Stimulated activated CD4-positive, alpha-beta T cell treated with anti-CD3 and anti-CD28 coated beads, TNF-alpha, amount 100 ng/mL, for 24 hours (primary cell): ENCODE results near the gene PA2G4.
"Not testable (repeated sequence)": the region's sequence is repeated elsewhere in the genome, so short reads cannot be mapped to it uniquely, and the experiment has no call there.

Experiments
- DNase-seq, 3 experiments: peaks; one replicate each; pipeline ENCODE4 v3.0.0-alpha.2; 2020; ENCODE audit warnings: low read depth in 3 of 3

The PA2G4 gene

GRCh38 chr12:56152756-56153677 is 48.7 kb downstream of the PA2G4 start:
- DNase-seq = no peak

GRCh38 chr12:56153678-56154065 is 49.3 kb downstream of the PA2G4 start:
- no peak for DNase-seq

- DNase-seq = no peak
Measured at GRCh38 chr12:56154246-56154771, 50.0 kb downstream of the PA2G4 start.

- DNase-seq = no peak
Measured at GRCh38 chr12:56154818-56155217, 50.5 kb downstream of the PA2G4 start.

- DNase-seq = no peak
Measured at GRCh38 chr12:56155256-56155845, 51.0 kb downstream of the PA2G4 start.

GRCh38 chr12:56156464-56157200 is 52.3 kb downstream of the PA2G4 start:
- not testable (repeated sequence) for DNase-seq

- peak; percentile 29 to 52 (median 38) for DNase-seq
Measured at GRCh38 chr12:56157201-56158028, 53.1 kb downstream of the PA2G4 start.

GRCh38 chr12:56158029-56158925 is 53.9 kb downstream of the PA2G4 start, which contains the start of gene MYL6:
MYL6 (plus strand) TSS chr12:56158359; CDS start chr12:56158402, 43 bp downstream.
- peak; percentile 85 to 95 (median 89) for DNase-seq

- peak in 1 of 3 experiments; percentile 37 for DNase-seq
Measured at GRCh38 chr12:56158926-56159461, 54.6 kb downstream of the PA2G4 start.

GRCh38 chr12:56159482-56160192 is 55.3 kb downstream of the PA2G4 start:
- DNase-seq = no peak

- peak; percentile 34 to 60 (median 36) for DNase-seq
Measured at GRCh38 chr12:56160193-56160763, 55.9 kb downstream of the PA2G4 start.

GRCh38 chr12:56160894-56161689 is 56.7 kb downstream of the PA2G4 start:
- no peak for DNase-seq

- DNase-seq = no peak
Measured at GRCh38 chr12:56161690-56162351, 57.5 kb downstream of the PA2G4 start.

GRCh38 chr12:56162468-56163290 is 58.3 kb downstream of the PA2G4 start:
- DNase-seq = no peak
